Right ventricle myocardium superior (tissue), 1 donor: ENCODE data around the gene FCHSD2. TPM values are rescaled to one million over a fixed set of nuclear protein-coding genes. Genes with fewer than 3 reads are reported as not detected.
A peak's percentile ranks its signal among the peaks of the same experiment; 100 is the strongest.

Experiments used
- ATAC-seq: fragments of 200-7000 bp; cut with Tn5 transposase; one replicate; pipeline ENCODE4 v1.9.1; 2020; ENCODE audit warnings: mild to moderate bottlenecking; ENCODE audit not compliant: poor library complexity
- DNase-seq: peaks from one replicate; pipeline ENCODE4 v3.0.0-alpha.2; 2020
- intact Hi-C: fragments of 100-400 bp; cut with DNase I; formaldehyde crosslinking; loops from one replicate; pipeline ENCODE4 v1.11.2; 2022
- total RNA-seq: library from RNA; stranded (reverse); fragmentation: NEBNext Ultra II Directional; extraction: Animal tissue kit (Norgen Biotek cat#: 25700); gene quantifications from one replicate; pipeline ENCODE4 v1.2.1, GENCODE V29; 2021
- donor health status: DM: no; HTN: yes; CAD: no; lungs with severe emphysema.

Gene FCHSD2
- total RNA-seq, 1 donor from 2014 or later = 40.4 TPM

DNA sequence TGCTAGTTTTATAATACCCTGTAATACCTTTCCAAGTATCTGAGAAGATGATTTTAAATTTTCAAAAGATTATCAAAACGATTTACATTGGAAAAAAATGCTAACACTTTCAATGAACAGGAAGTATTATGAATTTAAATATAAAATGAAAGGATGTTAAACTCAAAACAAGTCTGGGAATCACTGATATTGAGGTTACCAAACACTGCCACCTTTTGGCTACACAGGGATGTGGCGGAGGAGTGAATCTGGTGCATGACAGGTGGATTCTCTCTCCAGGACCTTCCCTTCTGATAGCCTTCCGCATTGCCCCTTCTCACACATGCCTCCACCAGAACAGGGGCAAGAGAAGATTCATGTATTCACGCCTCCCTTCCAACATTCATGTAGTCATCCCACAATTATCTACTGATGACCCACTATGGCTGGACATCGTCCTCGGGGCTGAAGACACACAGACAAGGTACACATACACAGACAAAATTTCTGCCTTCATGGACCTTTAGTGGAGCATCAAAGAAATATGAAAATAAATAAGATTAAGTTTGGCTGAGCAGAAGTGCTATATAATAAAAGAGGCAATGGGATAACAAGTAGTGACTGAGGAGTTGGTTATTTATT lies 293.2 kb downstream of the FCHSD2 start:
- intact Hi-C loops = no loop called here
- ATAC-seq (peak; percentile 47), DNase-seq (no peak)

- DNase-seq = no peak
- ATAC-seq = peak; percentile 71
Measured at GRCh38 chr11:72844356-72844755, 297.8 kb downstream of the FCHSD2 start.

DNA sequence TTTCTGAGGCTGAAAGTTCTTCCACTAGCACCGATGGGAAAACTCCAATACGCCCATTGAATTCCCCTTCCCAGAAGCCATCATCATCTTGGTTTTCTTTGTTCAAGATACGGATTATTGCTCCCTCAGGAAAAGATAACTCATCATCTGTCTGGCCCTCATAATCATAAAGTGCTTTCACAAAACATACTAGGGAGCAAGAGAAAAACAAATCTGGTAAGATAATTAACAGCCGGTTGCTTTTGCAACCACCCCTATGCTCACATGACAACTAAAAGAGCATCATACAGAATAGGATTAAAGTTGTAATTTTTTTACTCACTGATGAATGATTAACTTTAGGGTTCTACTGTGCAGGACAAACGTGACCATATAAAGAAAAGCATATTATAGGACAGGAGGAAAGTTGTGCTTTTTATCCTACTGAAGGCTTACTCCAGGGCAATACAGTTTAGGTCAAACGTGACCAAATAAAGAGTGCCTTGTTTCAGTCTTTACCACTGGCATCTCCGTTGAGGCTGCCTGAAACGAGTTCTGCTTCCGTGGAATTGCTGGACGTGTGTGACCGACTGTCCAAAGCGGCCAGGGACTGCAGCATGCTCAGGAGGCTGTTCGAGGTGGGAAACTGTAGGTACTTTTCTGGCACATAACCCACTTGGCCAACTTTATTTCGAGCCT lies 299.3 kb downstream of the FCHSD2 start:
- ATAC-seq = peak; percentile 19
- no peak for DNase-seq
- intact Hi-C loops = no loop called here

More at GRCh38 chr11:72844356-72844755, 297.8 kb downstream of the FCHSD2 start:
- intact Hi-C loops = no loop called here

- DNase-seq (no peak), ATAC-seq (no peak)
- intact Hi-C loops = no loop called here
Measured at GRCh38 chr11:72842126-72842525, 300.0 kb downstream of the FCHSD2 start.

DNA sequence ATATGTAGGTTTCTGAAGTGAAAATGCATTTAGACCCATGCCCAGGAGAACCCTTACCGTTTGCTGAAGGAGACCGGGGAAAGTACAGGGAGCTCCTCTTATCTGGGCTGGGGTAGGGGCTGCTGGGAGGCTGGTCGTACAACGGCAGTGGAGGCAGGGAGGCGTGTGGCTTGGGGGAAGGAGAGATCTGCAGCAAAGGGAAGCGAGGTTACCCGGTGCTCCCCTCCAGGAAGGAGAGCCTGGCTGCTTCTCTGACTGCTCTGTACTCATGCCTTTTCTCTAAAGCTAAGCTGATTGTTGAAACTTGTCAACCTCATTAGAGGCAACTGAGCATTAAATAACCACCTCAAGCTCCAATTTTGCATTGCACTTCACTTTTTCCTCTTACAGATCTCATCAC lies 300.7 kb downstream of the FCHSD2 start:
- no peak for ATAC-seq
- DNase-seq = no peak
- intact Hi-C loops = no loop called here

GRCh38 chr11:72840780-72841179 lies 301.3 kb downstream of the FCHSD2 start:
- ATAC-seq = no peak
- intact Hi-C loops = no loop called here
- DNase-seq = no peak

GRCh38 chr11:72838691-72839305 lies 303.3 kb downstream of the FCHSD2 start:
- DNase-seq (no peak), ATAC-seq (no peak)
- intact Hi-C loops = no loop called here

- ATAC-seq (peak; percentile 16), DNase-seq (peak; percentile 88)
- intact Hi-C loops = no loop called here
Measured at GRCh38 chr11:72836111-72836510, 306.0 kb downstream of the FCHSD2 start.

DNA sequence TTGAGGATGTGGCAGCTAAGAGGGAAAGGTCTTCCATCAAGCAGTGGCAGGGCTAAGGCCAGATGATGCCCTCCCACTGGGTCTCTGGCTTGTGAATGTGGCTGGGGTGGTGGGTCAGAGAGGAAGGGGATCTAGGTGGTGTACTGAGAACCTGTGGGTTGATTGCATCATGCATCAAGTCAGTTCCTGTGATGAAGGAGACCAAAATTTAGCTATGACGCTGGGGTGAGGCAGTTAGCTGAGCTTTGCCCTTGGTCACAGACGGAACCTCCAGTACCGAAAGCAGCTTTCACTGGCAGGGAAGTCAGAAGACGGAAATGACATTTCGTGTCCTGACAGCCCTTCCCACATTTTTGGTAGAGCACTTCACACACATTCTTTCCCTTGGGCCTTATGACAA lies 307.2 kb downstream of the FCHSD2 start:
- intact Hi-C loops = loop anchor here (5.0 kb wide), 1 partner anchor 402 kb away; no protein-coding TSS in a partner anchor
- DNase-seq (no peak), ATAC-seq (peak; percentile 40)

- intact Hi-C loops = loop anchor here (5.0 kb wide), 1 partner anchor 403 kb away; no protein-coding TSS in a partner anchor
- DNase-seq = no peak
- peak; percentile 47 for ATAC-seq
Measured at GRCh38 chr11:72833811-72834493, 308.2 kb downstream of the FCHSD2 start.

DNA sequence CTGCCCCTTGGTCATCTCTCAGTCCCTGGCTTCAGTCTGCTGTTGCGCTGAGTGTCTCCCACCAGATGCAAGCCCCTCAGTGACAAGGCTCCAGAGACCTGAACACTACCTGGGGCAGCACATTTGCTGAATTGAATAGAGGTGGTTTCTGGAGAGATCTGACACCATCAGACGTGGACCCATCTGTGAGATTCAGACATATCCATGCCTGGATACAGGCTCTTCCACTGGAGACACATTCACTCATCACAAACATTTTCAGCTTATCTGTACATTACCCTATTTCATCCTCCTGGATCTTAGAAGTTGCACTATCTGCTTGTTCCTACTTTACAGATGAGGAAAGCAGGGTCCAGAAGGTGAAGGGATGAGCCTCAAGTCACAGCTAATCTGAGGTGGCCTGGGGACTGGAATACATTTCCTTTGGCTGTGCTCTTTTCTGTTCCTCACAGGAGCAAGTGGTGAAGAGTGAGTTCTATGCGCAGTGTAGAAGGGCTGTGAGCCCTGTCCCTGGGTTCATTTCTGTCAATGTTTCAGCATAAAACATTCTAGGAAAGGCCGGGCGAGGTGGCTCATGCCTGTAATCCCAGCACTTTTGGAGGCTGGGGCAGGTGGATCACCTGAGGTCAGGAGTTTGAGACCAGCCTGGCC lies 308.9 kb downstream of the FCHSD2 start:
- ATAC-seq (no peak), DNase-seq (no peak)
- intact Hi-C loops = loop anchor here (5.0 kb wide), 1 partner anchor 404 kb away; no protein-coding TSS in a partner anchor

GRCh38 chr11:72832301-72833082 lies 309.6 kb downstream of the FCHSD2 start:
- intact Hi-C loops = loop anchor here (5.0 kb wide), 1 partner anchor 405 kb away; no protein-coding TSS in a partner anchor
- DNase-seq (no peak), ATAC-seq (peak; percentile 14)

DNA sequence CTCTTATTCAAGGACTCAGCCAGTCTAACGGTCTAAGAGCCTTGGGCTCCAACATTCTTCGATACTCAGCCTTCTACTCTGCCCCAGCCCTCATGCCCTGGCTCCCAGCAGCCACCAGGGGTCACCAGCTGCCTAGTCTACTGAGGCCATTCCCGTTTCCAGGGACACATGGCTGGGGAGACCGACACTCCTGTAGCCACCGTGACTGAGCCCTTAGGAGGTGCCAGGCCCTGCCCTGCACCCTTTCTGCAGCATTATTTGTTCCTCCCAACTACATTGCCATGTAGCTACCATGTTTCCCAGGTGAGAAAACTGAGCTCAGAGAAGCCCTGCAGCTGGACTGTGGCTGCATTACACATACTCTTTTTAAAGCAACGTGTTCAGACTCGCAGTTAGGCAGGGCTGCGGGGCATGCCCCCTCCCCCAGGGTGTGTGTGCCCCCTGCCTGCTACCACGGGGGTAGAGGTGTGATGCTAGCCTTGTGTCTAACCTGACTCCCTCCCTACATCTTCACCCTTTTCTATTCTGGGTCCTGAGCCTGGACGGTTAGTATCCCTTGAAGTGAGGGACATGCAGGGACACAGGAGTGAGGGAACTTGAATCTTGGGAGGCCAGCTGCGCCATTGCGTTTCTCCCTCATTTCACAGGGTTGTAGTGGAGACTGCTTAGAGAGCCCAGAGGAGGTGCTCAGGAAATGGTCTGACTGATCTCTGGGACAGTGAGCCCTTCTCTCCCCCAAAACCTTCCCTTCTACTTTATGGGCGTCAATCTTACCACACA lies 310.4 kb downstream of the FCHSD2 start:
- DNase-seq (peak; percentile 90), ATAC-seq (peak; percentile 80)
- intact Hi-C loops = loop anchor here (2.0 to 5.0 kb wide), 2 partner anchors 347 to 406 kb away; no protein-coding TSS in a partner anchor

GRCh38 chr11:72829884-72830533 lies 312.1 kb downstream of the FCHSD2 start:
- intact Hi-C loops = loop anchor here (2.0 to 5.0 kb wide), 2 partner anchors 349 to 407 kb away; no protein-coding TSS in a partner anchor
- ATAC-seq = no peak
- no peak for DNase-seq

DNA sequence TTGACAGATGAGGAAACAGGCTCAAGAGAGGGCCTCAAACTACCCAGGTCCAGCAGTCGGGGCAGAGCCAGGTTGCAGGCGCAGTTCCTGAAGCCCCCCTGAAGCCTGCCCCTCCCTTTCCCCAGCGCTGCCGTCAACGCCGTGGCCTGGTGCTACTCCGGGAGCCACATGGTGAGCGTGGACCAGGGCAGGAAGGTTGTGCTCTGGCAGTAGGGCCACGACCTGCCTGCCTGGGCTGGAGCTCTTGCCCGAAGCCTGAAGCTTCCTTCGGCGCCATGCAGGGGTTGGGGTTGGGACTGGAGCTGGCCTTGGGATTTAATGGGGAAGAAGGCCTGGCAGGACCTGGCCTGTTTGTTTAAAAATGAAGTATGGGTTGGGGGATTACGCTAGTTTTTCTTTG lies 312.9 kb downstream of the FCHSD2 start:
- DNase-seq = no peak
- intact Hi-C loops = no loop called here
- no peak for ATAC-seq

DNA sequence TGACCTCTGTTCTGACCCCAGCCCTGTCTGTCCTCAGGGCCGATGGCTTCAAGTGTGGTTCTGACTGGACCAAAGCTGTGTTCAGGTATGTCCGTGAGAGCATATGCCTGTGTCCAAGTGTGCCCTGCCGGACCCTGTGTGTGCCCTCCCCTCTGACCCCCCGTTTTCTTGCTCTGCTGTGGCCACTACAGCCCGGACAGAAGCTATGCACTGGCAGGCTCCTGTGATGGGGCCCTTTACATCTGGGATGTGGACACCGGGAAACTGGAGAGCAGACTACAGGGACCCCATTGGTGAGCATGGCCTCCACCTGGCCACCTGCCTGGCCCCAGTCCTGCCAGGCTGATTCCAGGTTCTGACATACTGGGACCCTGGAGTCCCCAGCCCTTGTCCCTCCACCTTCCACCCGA lies 313.4 kb downstream of the FCHSD2 start:
- intact Hi-C loops = no loop called here
- ATAC-seq = no peak
- DNase-seq = no peak
